Endothelial cell (in vitro differentiated cells): ENCODE results near the gene CFAP141. TPM values are rescaled to one million over a fixed set of nuclear protein-coding genes. Genes with fewer than 3 reads are reported as not detected.
"Not testable (repeated sequence)": the region's sequence is repeated elsewhere in the genome, so short reads cannot be mapped to it uniquely, and the experiment has no call there.

ENCODE experiments used
- DNase-seq: peaks from one replicate; pipeline ENCODE4 v3.0.0; 2021; ENCODE audit warnings: low spot score
- H3K27ac Mint-ChIP-seq: one replicate; pipeline ENCODE4 v1.8.0; 2021; ENCODE audit warnings: mixed read lengths, inconsistent platforms; ENCODE audit not compliant: unreplicated experiment
- H3K27me3 Mint-ChIP-seq: one replicate; pipeline ENCODE4 v1.8.0; 2021; ENCODE audit warnings: mild to moderate bottlenecking, moderate library complexity, mixed read lengths, inconsistent platforms; ENCODE audit not compliant: unreplicated experiment
- H3K36me3 Mint-ChIP-seq: one replicate; pipeline ENCODE4 v1.8.0; 2021; ENCODE audit warnings: mild to moderate bottlenecking, low read depth, mixed read lengths, inconsistent platforms; ENCODE audit not compliant: unreplicated experiment
- H3K4me1 Mint-ChIP-seq: one replicate; pipeline ENCODE4 v1.8.0; 2021; ENCODE audit warnings: mild to moderate bottlenecking, mixed read lengths, inconsistent platforms; ENCODE audit not compliant: unreplicated experiment
- H3K4me3 Mint-ChIP-seq: one replicate; pipeline ENCODE4 v1.8.0; 2021; ENCODE audit warnings: mild to moderate bottlenecking, mixed read lengths, inconsistent platforms; ENCODE audit not compliant: unreplicated experiment
- H3K9me3 Mint-ChIP-seq: one replicate; pipeline ENCODE4 v1.8.0; 2021; ENCODE audit warnings: mixed read lengths, inconsistent platforms; ENCODE audit not compliant: unreplicated experiment
- CTCF ChIP-seq: fragments of 200-600 bp; sonication (generic); IDR thresholded peaks from one replicate; pipeline ENCODE4 v1.5.0; 2021; ENCODE audit warnings: antibody characterized with exemption; ENCODE audit not compliant: unreplicated experiment
- total RNA-seq: library from RNA; stranded (reverse); fragmentation: NEBNext Ultra II Directional; extraction: Animal tissue kit (Norgen Biotek cat#: 25700); gene quantifications from one replicate; pipeline ENCODE4 v1.2.1, GENCODE V29; 2021; ENCODE audit not compliant: unreplicated experiment

CFAP141 gene
- total RNA-seq, 1 donor from 2014 or later = not detected

DNA sequence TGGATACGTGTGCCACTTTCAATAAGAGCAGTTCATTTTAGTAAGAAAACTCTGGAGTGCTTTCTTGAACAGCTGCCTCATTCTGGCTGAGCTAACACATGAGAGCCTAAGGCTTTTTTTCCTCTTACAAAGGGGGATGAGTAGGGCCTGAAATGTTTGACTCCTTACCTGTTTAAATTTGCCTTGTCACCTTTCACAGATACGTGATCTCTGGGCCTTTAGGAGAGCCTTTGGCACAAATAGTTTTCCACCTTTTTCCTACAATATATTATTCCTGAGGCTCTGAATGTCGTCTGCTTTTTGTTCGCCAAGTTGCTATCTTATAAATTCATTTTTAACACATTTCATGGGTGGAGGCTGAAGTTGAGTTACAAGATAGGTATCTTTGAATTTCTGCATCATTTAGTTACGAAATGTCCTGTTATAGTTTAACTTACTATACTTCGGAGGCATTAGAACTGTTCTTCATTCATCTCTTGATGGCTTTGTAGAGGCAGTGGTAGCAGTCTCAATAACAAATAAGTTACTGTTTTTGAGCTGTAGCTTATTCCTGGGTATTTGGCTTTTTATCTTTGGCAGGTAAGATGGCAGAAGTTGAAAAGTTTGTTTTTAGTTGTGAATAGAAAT, 31.9 kb upstream of the CFAP141 start:
- peaks cover 62% of the 10 kb centered on the region for H3K36me3 Mint-ChIP-seq
- H3K9me3 Mint-ChIP-seq = no peaks in the 10 kb centered on the region
- no peak for TF ChIP-seq CTCF
- H3K4me1 Mint-ChIP-seq = peaks cover 8% of the 10 kb centered on the region
- H3K27me3 Mint-ChIP-seq = peaks cover 8% of the 10 kb centered on the region
- no peak overlapping the region for H3K4me3 Mint-ChIP-seq
- no peak for DNase-seq
- H3K27ac Mint-ChIP-seq = peak overlapping the region; percentile 16

GRCh38 chr1:154237435-154237834, 31.3 kb upstream of the CFAP141 start:
- H3K4me1 Mint-ChIP-seq = peaks cover 8% of the 10 kb centered on the region
- peak overlapping the region; percentile 14 for H3K27ac Mint-ChIP-seq
- no peaks in the 10 kb centered on the region for H3K9me3 Mint-ChIP-seq
- peaks cover 56% of the 10 kb centered on the region for H3K36me3 Mint-ChIP-seq
- H3K4me3 Mint-ChIP-seq = no peak overlapping the region
- H3K27me3 Mint-ChIP-seq = peaks cover 8% of the 10 kb centered on the region
- DNase-seq = no peak
- TF ChIP-seq CTCF = no peak

- Mint-ChIP-seq H3K27ac (no peak overlapping the region), H3K4me1 (peaks cover 8% of the 10 kb centered on the region), H3K36me3 (peaks cover 55% of the 10 kb centered on the region), H3K9me3 (no peaks in the 10 kb centered on the region), H3K4me3 (no peak overlapping the region), H3K27me3 (peaks cover 8% of the 10 kb centered on the region)
- DNase-seq = no peak
- TF ChIP-seq CTCF = no peak
These were observed 30.7 kb upstream of the CFAP141 start for GRCh38 chr1:154236855-154237254.

GRCh38 chr1:154233127-154233526, 27.0 kb upstream of the CFAP141 start:
- H3K4me3 Mint-ChIP-seq, H3K27me3 Mint-ChIP-seq, DNase-seq, H3K9me3 Mint-ChIP-seq, H3K4me1 Mint-ChIP-seq: not testable (repeated sequence)
- H3K36me3 Mint-ChIP-seq = peaks cover 52% of the 10 kb centered on the region
- peak overlapping the region; percentile 77 for H3K27ac Mint-ChIP-seq

DNA sequence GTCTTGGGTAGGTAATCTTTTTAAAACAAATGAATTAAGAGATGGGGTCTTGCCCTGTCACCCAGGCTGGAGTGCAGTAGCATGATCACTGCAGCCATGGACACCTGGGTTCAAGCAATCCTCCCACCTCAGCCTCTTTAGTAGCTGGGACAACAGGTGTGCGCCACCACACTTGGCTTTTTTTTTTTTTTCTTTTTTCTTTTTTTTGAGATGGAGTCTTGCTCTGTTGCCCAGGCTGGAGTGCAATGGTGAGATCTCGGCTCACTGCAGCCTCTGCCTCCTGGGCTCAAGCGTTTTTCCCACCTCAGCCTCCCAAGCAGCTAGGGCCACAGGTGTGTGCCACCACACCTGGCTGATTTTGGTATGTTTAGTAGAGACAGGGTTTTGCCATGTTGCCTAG, 25.0 kb upstream of the CFAP141 start:
- H3K4me1 Mint-ChIP-seq, H3K4me3 Mint-ChIP-seq, H3K27ac Mint-ChIP-seq, H3K9me3 Mint-ChIP-seq, H3K27me3 Mint-ChIP-seq, DNase-seq: not testable (repeated sequence)
- peaks cover 45% of the 10 kb centered on the region for H3K36me3 Mint-ChIP-seq

DNA sequence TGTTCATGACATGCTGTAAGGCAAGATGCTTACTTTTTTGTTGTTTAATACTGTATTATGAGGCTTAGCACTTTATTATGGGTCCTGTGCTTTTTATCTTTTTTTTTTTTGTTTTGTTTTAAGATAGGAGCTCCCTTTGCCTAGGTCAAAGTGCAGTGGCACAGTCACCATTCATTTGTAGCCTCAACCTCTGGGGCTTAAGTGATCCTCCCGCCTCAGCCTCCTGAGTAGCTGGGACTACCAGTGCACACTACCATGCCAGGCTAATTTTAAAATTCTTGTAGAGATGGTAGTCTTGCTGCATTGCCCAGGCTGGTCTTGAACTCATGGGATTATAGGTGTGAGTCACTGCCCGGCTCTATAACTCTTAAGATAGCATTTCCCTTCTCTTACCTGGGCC, 19.2 kb upstream of the CFAP141 start:
- no peak for DNase-seq
- Mint-ChIP-seq H3K9me3 (no peaks in the 10 kb centered on the region), H3K27me3 (peaks cover 9% of the 10 kb centered on the region), H3K4me1 (peaks cover 20% of the 10 kb centered on the region), H3K27ac (no peak overlapping the region), H3K36me3 (peaks cover 36% of the 10 kb centered on the region), H3K4me3 (no peak overlapping the region)
- TF ChIP-seq CTCF = no peak
